ENCODE results near the gene ATN1. TPM values are rescaled to one million over a fixed set of nuclear protein-coding genes. Genes with fewer than 3 reads are reported as not detected.

The ATN1 gene
- total RNA-seq, 1 donor from 2014 or later = 123 TPM

DNA sequence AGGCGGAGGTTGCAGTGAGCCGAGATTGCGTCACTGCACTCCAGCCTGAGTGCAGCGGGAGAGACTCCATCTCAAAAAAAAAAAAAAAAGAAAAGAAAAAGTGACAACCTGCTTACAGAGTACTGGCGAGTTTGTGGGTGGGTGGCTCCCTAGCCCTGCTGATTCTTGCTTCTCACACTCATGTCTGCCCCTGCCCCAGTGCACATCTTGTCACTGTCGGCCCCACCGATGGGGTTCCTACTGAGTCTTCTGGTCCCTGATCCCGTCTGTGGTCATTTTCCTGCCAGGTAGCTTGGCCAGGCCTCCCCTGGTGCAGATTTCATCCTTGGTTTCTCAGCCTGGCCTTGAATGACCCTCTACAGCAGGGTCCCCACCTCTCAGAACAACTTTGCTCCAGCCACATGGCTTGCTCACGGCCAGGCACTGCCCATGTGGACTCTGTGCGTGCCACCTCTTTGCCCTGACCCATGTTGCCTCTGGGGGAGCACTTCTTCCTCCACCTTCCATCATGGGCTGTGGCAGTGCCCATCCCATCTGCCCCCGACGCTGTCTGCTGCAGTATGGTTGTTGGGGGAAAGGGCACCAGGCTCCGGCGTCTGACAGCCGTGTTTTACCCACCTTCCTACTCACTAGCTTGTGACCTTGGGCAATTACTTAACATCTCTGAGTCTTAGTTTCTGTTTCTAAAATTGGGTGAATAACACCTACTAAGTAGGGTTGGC lies 21.3 kb downstream of the ATN1 start:
- Histone ChIP-seq H3K4me1 (peaks cover 54% of the 10 kb centered on the region), H3K27me3 (ENCODE audit: low read depth) (no peaks in the 10 kb centered on the region), H3K4me3 (no peak overlapping the region), H3K36me3 (peaks cover 17% of the 10 kb centered on the region), H3K9me3 (no peaks in the 10 kb centered on the region), H3K27ac (peak overlapping the region; percentile 53)
- peak; percentile 35 for TF ChIP-seq CTCF (IDR thresholded peaks at IDR 0.05)
- intact Hi-C loops (cut with DNase I) = no loop called here
- DNase-seq (peak; percentile 78), ATAC-seq (no peak)

DNA sequence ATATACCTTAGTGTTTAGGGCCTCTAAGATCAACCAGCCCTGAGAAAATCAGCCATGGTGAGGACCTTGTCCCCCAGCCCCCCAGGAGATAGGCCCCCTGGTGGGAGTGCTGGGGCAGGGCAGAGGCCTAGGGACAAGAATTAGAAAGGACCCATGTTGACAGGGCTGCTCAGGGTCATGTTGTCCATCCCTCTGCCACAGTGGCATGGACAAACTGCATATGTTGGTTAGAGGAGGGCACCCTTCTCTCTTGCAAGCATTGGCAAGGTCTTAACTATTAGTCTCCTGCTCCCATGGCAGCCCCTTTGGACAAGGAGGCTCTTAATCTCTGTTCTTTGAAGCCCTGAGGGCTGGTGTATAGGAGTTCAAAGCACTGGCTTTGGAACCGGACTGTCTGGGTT lies 22.6 kb downstream of the ATN1 start:
- DNase-seq = peak; percentile 28
- intact Hi-C loops (cut with DNase I) = no loop called here
- Histone ChIP-seq H3K4me3 (peak overlapping the region; percentile 65), H3K36me3 (peaks cover 24% of the 10 kb centered on the region), H3K4me1 (peaks cover 59% of the 10 kb centered on the region), H3K9me3 (no peaks in the 10 kb centered on the region), H3K27ac (peak overlapping the region; percentile 79), H3K27me3 (ENCODE audit: low read depth) (no peaks in the 10 kb centered on the region)
- no peak for ATAC-seq
- TF ChIP-seq CTCF (IDR thresholded peaks at IDR 0.05) = peak; percentile 32

GRCh38 chr12:6950811-6951540 lies 23.2 kb downstream of the ATN1 start, which contains the start of gene PTPN6:
PTPN6 (plus strand) TSS chr12:6951356; CDS start chr12:6951513, 157 bp downstream.
- Histone ChIP-seq H3K4me3 (peak within 1 kb of the TSS; percentile 65), H3K27me3 (ENCODE audit: low read depth) (no peaks in the 10 kb centered on the region), H3K27ac (peak within 1 kb of the TSS; percentile 79), H3K4me1 (peaks cover 58% of the 10 kb centered on the region), H3K36me3 (peaks cover 24% of the 10 kb centered on the region), H3K9me3 (no peaks in the 10 kb centered on the region)
- intact Hi-C loops (cut with DNase I) = no loop called here
- peak; percentile 92 for DNase-seq
- TF ChIP-seq CTCF (IDR thresholded peaks at IDR 0.05) = no peak
- peak; percentile 37 to 67 for ATAC-seq

- DNase-seq (no peak), ATAC-seq (no peak)
- Histone ChIP-seq H3K4me1 (peaks cover 60% of the 10 kb centered on the region), H3K36me3 (peaks cover 27% of the 10 kb centered on the region), H3K27me3 (ENCODE audit: low read depth) (no peaks in the 10 kb centered on the region), H3K4me3 (peak overlapping the region; percentile 65), H3K9me3 (no peaks in the 10 kb centered on the region), H3K27ac (peak overlapping the region; percentile 79)
- no peak for TF ChIP-seq CTCF (IDR thresholded peaks at IDR 0.05)
- intact Hi-C loops (cut with DNase I) = no loop called here
Measured at GRCh38 chr12:6951551-6952120, 23.9 kb downstream of the ATN1 start.

DNA sequence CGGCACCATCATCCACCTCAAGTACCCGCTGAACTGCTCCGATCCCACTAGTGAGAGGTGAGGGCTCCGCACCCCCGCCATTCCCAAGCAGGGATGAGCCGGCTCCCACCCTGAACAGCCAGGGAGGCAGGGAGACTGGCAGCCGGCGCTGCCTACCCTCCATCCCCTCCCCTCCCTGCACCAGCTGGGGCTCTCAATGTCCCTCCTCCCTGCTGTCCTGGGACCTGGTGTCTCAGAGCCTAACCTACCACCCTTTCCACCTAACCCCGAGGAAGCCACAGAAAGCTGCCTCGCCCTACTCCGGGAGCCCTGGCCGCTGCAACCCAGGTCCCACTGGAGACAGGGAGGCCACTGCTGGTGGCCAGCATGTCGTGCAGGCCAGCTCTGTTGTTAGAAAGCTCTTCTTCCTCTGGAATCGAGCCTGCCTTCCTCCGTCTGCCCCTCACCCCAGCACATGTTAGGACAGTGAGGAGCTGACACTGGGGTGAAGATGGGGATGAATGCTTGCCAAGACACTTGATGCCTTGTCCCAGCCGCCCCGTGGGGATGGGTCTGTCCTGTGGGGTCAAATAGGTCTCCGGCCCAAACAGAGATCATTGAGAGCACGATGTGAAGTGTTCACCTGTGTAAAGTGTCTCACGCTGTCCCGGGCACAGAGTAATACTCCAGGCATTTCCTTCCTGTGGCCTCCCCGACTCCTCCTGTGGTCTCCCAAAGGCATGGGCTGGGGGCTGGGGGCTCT lies 24.5 kb downstream of the ATN1 start:
- Histone ChIP-seq H3K9me3 (no peaks in the 10 kb centered on the region), H3K36me3 (peaks cover 28% of the 10 kb centered on the region), H3K4me3 (peak overlapping the region; percentile 65), H3K27me3 (ENCODE audit: low read depth) (no peaks in the 10 kb centered on the region), H3K4me1 (peaks cover 61% of the 10 kb centered on the region), H3K27ac (peak overlapping the region; percentile 79)
- no peak for TF ChIP-seq CTCF (IDR thresholded peaks at IDR 0.05)
- ATAC-seq (no peak), DNase-seq (peak; percentile 50)
- intact Hi-C loops (cut with DNase I) = no loop called here

All from lower lobe of right lung (tissue), 2 donors.